ENCODE data around the gene SLC35F2. TPM values are rescaled to one million over a fixed set of nuclear protein-coding genes. Genes with fewer than 3 reads are reported as not detected.

Gene SLC35F2
- total and polyA plus RNA-seq, 9 donors, result 3.7 to 20.8 (median 7.9) TPM

DNA sequence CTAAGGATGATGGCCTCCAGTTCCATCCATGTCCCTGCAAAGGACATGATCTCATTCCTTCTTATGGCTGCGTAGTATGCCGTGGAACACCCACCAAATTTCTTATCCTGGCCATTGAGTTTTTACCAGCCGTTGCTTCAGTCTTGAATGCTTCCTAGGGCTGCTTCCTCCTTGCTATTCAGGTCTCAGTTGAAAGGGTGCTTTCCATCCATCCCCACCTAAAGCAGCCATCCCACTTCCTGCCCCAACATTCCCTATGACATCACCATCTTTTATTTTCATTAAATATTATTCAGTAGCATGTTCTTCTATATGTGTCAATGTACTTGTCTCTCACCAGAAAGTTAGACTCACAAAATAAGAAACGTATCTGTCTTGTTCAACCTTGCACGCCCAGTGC is 106.1 kb downstream of the SLC35F2 start:
- H3K27ac ChIP-seq, result no peak overlapping the region
- no peaks in the 10 kb centered on the region for H3K36me3 ChIP-seq
- H3K9me3 ChIP-seq, result no peaks in the 10 kb centered on the region
- H3K4me3 ChIP-seq, result no peak overlapping the region
- TF ChIP-seq EP300 (IDR thresholded peaks at IDR 0.05) (no peak), POLR2A (IDR thresholded peaks at IDR 0.05) (no peak), CTCF (IDR thresholded peaks at IDR 0.05) (no peak)
- intact Hi-C loops (cut with DNase I), result no loop called here
- no peaks in the 10 kb centered on the region for H3K27me3 ChIP-seq
- DNase-seq, result no peak
- WGBS, 3 donors, result 66 to 75% (median 71%) methylated on average over 5 of the region's 5 CpGs
- H3K4me1 ChIP-seq (ENCODE audit: insufficient read depth), result no peaks in the 10 kb centered on the region

GRCh38 chr11:107751082-107751481 is 107.5 kb downstream of the SLC35F2 start:
- intact Hi-C loops (cut with DNase I), result no loop called here
- no peak for TF ChIP-seq CTCF (IDR thresholded peaks at IDR 0.05)
- TF ChIP-seq POLR2A (IDR thresholded peaks at IDR 0.05), result no peak
- TF ChIP-seq EP300 (IDR thresholded peaks at IDR 0.05), result no peak
- H3K4me1 ChIP-seq (ENCODE audit: insufficient read depth), result no peaks in the 10 kb centered on the region
- no peaks in the 10 kb centered on the region for H3K36me3 ChIP-seq
- DNase-seq, result no peak
- no peaks in the 10 kb centered on the region for H3K27me3 ChIP-seq
- 86 to 94% (median 88%) methylated on average over 9 of the region's 9 CpGs for WGBS, 3 donors
- H3K9me3 ChIP-seq, result no peaks in the 10 kb centered on the region
- no peak overlapping the region for H3K27ac ChIP-seq
- H3K4me3 ChIP-seq, result no peak overlapping the region

GRCh38 chr11:107750313-107750712 is 108.3 kb downstream of the SLC35F2 start:
- WGBS, 3 donors, result 83 to 89% (median 87%) methylated on average over 15 of the region's 15 CpGs
- H3K9me3 ChIP-seq, result no peaks in the 10 kb centered on the region
- DNase-seq, result no peak
- no peak overlapping the region for H3K27ac ChIP-seq
- H3K4me3 ChIP-seq, result no peak overlapping the region
- no peaks in the 10 kb centered on the region for H3K4me1 ChIP-seq (ENCODE audit: insufficient read depth)
- H3K27me3 ChIP-seq, result no peaks in the 10 kb centered on the region
- intact Hi-C loops (cut with DNase I), result no loop called here
- TF ChIP-seq EP300 (IDR thresholded peaks at IDR 0.05) (no peak), POLR2A (IDR thresholded peaks at IDR 0.05) (no peak), CTCF (IDR thresholded peaks at IDR 0.05) (no peak)
- no peaks in the 10 kb centered on the region for H3K36me3 ChIP-seq

DNA sequence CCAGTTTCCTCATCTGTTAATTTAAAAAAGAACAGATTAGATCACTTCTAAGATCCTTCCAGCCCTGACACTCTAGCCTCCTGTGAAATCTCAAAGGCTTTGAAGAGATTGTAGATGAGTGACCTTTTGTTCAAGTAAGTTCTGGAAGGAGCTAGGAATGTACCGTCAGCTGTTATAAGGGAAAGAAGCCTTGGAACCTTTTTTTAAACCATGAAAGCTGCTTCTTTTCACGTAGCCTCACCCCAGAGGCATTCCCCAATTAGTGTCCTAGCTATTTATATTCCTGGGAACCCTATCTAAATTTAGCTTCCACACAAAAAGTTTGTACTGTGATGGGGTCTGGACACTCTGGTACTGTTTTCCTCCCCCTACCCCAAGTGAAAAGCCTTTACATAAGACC is 111.0 kb downstream of the SLC35F2 start:
- TF ChIP-seq POLR2A (IDR thresholded peaks at IDR 0.05) (no peak), EP300 (IDR thresholded peaks at IDR 0.05) (no peak)
- H3K27ac ChIP-seq, result no peak overlapping the region
- WGBS, 3 donors, result 5 to 13% (median 11%) methylated on average over 2 of the region's 2 CpGs

GRCh38 chr11:107744736-107745135 is 113.9 kb downstream of the SLC35F2 start:
- no peaks in the 10 kb centered on the region for H3K4me1 ChIP-seq (ENCODE audit: insufficient read depth)
- no peak for TF ChIP-seq POLR2A (IDR thresholded peaks at IDR 0.05)
- no peak for TF ChIP-seq EP300 (IDR thresholded peaks at IDR 0.05)
- TF ChIP-seq CTCF (IDR thresholded peaks at IDR 0.05), result no peak
- H3K36me3 ChIP-seq, result no peaks in the 10 kb centered on the region
- intact Hi-C loops (cut with DNase I), result no loop called here
- H3K9me3 ChIP-seq, result no peaks in the 10 kb centered on the region
- WGBS, 3 donors, result 74 to 83% (median 76%) methylated on average over 3 of the region's 3 CpGs
- DNase-seq, result no peak
- H3K27ac ChIP-seq, result no peak overlapping the region
- H3K27me3 ChIP-seq, result no peaks in the 10 kb centered on the region
- no peak overlapping the region for H3K4me3 ChIP-seq

More for the DNA sequence above, 111.0 kb downstream of the SLC35F2 start:
- H3K4me1 ChIP-seq (ENCODE audit: insufficient read depth), result no peaks in the 10 kb centered on the region
- no peaks in the 10 kb centered on the region for H3K36me3 ChIP-seq
- no peaks in the 10 kb centered on the region for H3K27me3 ChIP-seq
- intact Hi-C loops (cut with DNase I), result no loop called here
- no peak for DNase-seq
- no peaks in the 10 kb centered on the region for H3K9me3 ChIP-seq
- no peak overlapping the region for H3K4me3 ChIP-seq

Measured in ovary (tissue), 9 donors.